ACHN (cell line): ENCODE results near the gene SMPX.
"Not testable (repeated sequence)": the region's sequence is repeated elsewhere in the genome, so short reads cannot be mapped to it uniquely, and the experiment has no call there.

Source experiments
- DNase-seq: peaks from one replicate; pipeline ENCODE4 v3.0.0-alpha.2; 2015
- in situ Hi-C: cut with HindIII; loops from 2 replicates; pipeline ENCODE4 v1.10.0; 2017; ENCODE audit warnings: low sequenced_read_pairs, low pct_ligation_motif_present, low pct_unique_long_range_greater_than_20kb

Gene SMPX

DNA sequence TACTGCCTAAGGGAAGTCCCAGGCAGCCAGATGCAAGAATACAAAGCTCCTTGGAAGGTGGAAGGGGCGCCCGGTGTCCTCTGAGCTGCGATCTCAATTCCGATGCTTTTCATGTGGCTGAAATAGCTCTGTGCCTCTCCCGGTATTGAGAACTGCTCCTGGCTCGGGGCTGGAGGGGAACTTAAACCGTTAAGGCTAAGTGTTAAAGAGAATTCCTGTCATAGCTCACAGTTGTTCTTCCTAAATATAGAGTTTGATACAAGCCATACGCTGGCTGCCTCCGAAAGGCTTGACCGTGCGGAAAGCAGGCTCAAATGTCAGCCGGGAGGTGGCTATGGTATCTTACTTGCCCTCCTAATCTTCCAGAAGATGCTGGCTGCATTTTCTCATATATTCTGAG, at the start of gene SMPX:
Gene SMPX, minus strand, starts transcription at position 157 of the 400 bp plus-strand sequence. CDS start 3,826 bp downstream, outside the sequence.
- no peak for DNase-seq
- in situ Hi-C loops: no loop called here

DNA sequence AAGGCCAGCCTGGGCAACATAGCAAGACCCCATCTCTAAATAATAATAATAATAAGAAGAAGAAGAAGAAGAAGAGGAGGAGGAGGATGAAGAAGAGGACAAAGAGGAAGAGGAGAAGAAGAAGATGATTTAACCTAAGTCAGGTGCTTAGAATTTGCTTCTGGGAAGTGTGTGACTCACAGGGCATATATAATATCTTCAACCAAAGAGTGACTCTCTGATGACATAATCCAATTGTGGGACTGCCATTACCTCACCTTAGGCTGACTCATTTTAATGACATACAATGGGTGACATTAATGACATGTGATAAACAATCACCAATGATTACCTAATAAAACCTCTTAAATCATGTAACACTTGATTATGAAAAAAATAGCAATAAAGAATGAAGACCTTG, 48.8 kb upstream of the SMPX start:
- in situ Hi-C loops: no loop called here
- DNase-seq: no peak

GRCh38 chrX:21802839-21803238, 44.9 kb upstream of the SMPX start:
- DNase-seq: no peak
- in situ Hi-C loops: no loop called here

DNA sequence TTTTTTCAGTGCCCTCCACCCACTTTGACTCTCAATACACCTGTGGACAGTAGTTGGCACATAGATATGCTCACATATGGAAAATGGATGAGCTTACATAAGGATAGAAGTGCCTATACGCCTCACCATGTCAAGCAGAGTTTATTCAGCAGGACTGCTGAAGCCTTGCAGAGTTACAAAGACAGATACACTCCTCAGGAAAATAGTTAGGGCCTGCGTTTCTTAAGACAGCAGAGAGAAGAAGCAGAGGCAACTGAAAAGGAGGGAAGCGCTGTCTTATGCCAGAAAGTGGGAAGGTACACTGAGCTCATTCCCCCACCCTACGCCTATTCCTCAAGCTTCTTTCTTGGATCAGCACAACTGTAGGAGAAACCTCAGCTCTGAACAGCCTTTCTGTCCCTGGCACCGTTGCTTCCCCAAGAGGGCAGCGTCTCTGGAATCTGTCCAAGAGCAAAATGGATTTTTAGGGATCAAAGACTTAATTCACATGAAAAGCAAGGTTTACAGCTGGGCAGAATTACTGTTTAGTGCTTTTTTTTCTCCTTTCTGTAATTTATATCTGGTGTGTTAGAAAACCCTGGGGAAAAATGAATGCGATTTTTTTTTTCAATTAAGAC, 44.2 kb upstream of the SMPX start:
- in situ Hi-C loops: no loop called here
- no peak for DNase-seq

DNA sequence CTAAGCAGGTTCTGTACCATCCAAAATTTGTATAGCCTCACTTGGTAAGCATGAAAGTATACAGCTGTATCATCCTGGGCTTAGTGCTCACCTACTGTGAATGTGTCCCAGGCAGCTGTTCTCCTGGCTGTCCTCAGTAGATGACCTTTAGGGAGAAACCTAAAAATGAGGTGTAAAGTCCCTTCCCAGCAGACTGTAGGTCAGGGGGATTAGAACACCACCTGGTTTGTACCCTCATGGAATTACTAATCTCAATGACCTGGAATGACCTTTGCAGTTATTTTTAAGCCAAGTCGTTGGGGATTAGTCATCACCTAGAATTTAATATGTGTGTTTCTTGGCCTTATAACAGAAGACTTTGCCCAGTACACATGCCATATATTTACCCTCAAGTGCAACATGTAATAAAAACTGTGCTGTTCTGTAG, 42.4 kb upstream of the SMPX start:
- in situ Hi-C loops: no loop called here
- DNase-seq: no peak

- in situ Hi-C loops: no loop called here
- DNase-seq: no peak
Observed at GRCh38 chrX:21799767-21800166, 41.9 kb upstream of the SMPX start.

- in situ Hi-C loops: no loop called here
- DNase-seq: peak; percentile 51
Observed at GRCh38 chrX:21798677-21799219, 40.8 kb upstream of the SMPX start.

DNA sequence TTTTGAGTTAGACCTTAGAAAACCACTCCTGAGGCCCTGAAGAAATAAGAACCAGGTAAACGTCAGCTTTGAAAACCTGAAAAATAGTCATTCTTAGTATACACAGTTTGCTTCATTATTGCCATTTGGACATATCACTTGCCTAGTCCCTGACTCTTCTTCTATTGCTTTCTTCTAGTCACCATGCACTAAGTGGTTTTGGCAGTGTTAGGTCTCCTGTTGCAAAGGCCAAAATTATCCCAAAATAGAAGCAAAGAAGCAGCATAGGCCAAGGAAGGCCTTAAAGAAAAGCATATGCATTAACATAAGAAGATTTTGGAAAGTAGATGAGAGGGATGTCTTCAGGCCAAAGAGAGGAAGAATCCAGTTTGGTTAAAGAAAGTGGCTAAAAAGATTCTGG, 24.1 kb upstream of the SMPX start:
- DNase-seq: no peak
- in situ Hi-C loops: no loop called here

- no peak for DNase-seq
- in situ Hi-C loops: no loop called here
Observed at GRCh38 chrX:21781525-21781924, 23.6 kb upstream of the SMPX start.

DNA sequence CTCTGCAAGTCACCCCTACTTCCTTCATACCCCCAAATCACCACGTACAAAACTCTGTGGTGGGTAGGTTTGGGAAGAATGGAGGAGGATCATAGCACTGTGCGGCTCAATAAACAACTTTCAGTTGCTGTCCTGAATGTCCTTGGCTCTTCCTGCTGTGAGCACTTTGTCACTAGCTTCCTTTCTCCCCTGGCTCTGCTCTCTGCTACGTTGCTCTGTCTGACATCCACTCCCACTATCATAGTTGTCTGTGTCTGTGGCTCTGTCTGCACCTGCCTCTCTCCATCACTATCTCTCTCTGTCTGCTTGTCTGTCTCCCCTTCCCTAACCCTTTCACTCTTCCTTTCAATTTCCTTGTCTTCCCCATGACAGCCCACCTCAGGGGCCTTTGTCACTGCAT, 21.2 kb upstream of the SMPX start:
- no peak for DNase-seq
- in situ Hi-C loops: no loop called here

GRCh38 chrX:21778236-21778635, 20.3 kb upstream of the SMPX start:
- DNase-seq: no peak
- in situ Hi-C loops: no loop called here

GRCh38 chrX:21775128-21775527, 17.2 kb upstream of the SMPX start:
- in situ Hi-C loops, DNase-seq: not testable (repeated sequence)

DNA sequence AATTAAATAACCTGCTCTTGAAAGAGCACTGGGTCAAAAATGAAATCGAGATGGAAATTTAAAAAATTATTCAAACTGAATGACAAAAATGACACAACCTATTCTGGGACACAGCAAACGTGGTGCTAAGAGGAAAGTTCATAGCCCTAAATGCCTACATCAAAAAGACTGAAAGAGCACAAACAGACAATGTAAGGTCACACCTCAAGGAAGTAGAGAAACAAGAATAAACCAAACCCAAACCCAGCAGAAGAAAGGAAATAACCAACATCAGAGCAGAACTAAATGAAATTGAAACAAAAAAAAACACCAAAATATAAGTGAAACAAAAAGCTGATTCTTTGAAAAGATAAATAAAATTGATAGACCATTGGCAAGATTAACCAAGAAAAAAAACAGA, 15.1 kb upstream of the SMPX start:
- DNase-seq, in situ Hi-C loops: not testable (repeated sequence)

DNA sequence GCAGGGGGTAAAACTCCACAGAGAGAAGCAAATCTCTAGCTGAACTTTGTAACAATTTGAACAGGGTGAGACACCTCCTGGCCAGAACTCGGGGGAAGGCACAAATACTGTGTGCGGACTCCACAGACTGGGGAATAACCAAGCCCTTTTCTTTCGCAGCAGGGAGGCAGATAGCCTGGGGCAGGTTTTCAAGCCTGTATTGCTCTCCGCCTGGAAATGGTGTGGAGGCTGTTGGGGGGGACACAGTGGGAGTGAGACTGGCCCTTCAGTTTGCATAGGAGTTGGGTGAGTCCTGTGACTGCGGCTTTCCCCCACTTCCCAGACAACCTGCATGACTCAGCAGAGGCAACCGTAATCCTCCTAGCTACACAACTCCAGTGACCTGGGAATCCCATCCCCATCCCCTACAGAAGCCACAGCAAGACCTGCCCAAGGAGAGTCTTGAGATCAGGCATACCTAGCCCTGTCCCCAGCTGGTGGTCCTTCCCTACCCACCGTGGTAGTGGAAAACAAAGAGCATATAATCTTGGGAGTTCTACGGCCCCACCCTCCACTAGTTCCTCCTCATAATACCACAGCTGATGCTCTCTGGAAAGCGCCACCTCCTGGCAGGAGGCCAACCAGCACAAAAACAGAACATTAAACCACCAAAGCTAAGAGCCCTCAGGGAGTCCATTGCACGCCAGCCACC, 12.9 kb upstream of the SMPX start:
- DNase-seq: no peak
- in situ Hi-C loops: no loop called here

GRCh38 chrX:21766101-21766500, 8.2 kb upstream of the SMPX start:
- no peak for DNase-seq
- in situ Hi-C loops: no loop called here

DNA sequence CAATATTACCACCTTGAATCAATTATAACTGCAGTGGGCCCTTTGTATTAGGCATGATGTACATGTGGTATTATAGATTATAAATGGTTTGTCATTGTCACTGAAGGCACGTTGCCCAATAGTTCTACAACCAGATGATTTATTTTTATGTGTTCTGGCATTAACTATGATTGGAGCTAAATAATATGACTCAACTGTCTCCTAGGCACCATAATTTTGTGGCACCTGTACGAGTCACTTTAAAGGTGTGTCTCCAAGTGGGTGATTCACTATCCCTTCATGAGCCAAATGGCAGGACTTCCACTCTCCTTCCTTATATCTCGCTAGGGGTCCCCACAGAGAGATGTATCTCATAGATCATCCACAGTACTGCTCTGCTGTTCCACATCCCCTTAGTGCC, 6.1 kb upstream of the SMPX start:
- in situ Hi-C loops: no loop called here

DNA sequence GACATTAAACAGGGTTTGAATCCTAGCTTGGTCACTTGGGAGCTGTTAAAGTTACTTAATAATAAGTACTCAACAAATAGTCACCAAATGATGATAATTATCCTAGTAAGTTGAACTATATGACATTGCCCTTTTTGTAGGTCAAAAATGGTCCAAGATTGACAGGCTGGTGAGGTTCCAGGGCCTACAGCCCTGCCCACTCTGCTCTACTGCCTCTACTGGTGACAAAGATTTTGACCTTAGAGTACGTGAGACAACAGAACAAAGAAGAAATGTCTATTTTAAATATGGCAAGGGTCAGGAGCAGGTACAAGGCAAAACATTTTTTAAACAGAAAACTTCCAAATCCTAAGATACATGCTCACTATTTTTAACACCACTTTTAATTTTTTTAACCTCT, 572 bp upstream of the SMPX start:
- DNase-seq: no peak
- in situ Hi-C loops: no loop called here

More for the DNA sequence above, 6.1 kb upstream of the SMPX start:
- no peak for DNase-seq

DNA sequence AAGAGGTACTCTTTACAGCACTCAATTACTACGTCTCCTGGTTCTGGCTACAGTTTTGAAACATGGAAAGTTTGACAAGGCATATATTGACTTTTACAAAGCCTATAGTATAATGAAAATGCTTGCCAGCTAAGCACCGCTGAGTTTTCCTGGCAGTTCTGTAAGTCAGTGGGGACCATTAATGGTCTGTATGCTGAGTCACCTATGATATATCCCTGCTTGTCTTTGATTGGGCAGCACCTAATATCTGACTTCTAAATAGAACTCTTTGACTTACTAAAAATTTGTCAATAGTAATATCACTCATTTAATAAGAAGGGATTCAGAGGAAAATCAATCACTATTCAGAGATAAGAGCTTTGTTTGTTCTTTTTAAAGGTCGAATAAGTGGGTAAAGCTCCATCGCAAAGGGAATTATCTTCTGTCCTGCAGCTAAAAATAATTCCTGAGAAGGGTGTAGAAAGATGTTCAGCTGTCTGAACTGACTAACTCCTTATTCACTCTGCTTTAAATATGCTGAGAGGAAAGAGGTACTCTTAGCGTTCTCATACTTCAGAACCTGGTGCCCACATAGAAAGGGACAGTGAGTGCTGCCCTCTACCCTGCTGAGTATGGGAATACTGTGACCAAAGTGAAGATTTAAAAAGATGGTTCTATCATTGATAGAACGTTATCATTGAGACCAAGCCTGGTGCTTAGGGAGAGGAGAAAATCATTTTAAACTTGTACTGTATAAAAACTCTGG, 959 bp downstream of the SMPX start:
- in situ Hi-C loops: no loop called here
- DNase-seq: no peak

DNA sequence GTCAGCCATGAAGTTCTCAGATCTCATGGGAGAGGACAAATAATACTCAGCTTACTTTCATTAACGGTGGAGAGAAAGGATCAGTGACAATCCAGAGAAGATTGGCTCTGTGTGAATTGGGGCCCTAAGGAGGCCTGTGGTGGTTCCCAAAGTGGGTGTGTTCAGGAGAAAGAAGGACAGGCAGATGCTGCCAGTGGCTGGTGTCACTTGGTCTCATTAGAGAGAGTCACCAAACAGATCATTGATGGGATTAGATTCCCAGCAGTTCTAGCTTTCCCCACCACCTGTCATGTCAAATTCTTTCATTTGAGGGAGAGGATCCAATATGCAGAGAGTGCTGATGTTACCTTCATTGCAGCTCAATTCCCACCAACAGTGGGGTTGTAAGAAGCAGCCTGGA, 8.0 kb downstream of the SMPX start:
- no peak for DNase-seq
- in situ Hi-C loops: no loop called here
